H9 (cell line): Measurements from ENCODE around the gene EBP. TPM values are rescaled to one million over a fixed set of nuclear protein-coding genes. Genes with fewer than 3 reads are reported as not detected.

Experiments
- DNase-seq: peaks from one replicate; pipeline ENCODE4 v3.0.0-alpha.2; 2017
- H2AFZ ChIP-seq: one replicate; pipeline ENCODE4 v1.6.1; 2013; ENCODE audit warnings: mild to moderate bottlenecking, low read length, control low read depth, moderate library complexity
- H2AK5ac ChIP-seq: 2 replicates; pipeline ENCODE4 v1.6.1; 2013; ENCODE audit warnings: low read length, control low read depth, mixed read lengths; ENCODE audit not compliant: insufficient read length
- H2BK120ac ChIP-seq: one replicate; pipeline ENCODE4 v1.6.1; 2013; ENCODE audit warnings: low read depth, mild to moderate bottlenecking, low read length, control low read depth, inconsistent platforms; ENCODE audit not compliant: poor library complexity, severe bottlenecking
- H2BK12ac ChIP-seq: 2 replicates; pipeline ENCODE4 v1.6.1; 2013; ENCODE audit warnings: low read length, control low read depth, mixed read lengths, low read depth; ENCODE audit not compliant: insufficient read length
- H2BK15ac ChIP-seq: 2 replicates; pipeline ENCODE4 v1.6.1; 2013; ENCODE audit warnings: low read depth, low read length, control low read depth
- H2BK20ac ChIP-seq: one replicate; pipeline ENCODE4 v1.6.1; 2013; ENCODE audit warnings: low read depth, mild to moderate bottlenecking, low read length, control low read depth, inconsistent platforms; ENCODE audit not compliant: poor library complexity, severe bottlenecking
- H2BK5ac ChIP-seq: 2 replicates; pipeline ENCODE4 v1.6.1; 2013; ENCODE audit warnings: low read length, control low read depth, mixed read lengths; ENCODE audit not compliant: insufficient read length
- H3K14ac ChIP-seq: 2 replicates; pipeline ENCODE4 v1.6.1; 2013; ENCODE audit warnings: low read length, control low read depth; ENCODE audit not compliant: insufficient read depth
- H3K18ac ChIP-seq: 2 replicates; pipeline ENCODE4 v1.6.1; 2013; ENCODE audit warnings: low read depth, mild to moderate bottlenecking, mixed read lengths, low read length, control low read depth; ENCODE audit not compliant: insufficient read length
- H3K23ac ChIP-seq: 2 replicates; pipeline ENCODE4 v1.6.1; 2013; ENCODE audit warnings: low read length, control low read depth, mixed read lengths, low read depth; ENCODE audit not compliant: insufficient read length
- H3K23me2 ChIP-seq: 2 replicates; pipeline ENCODE4 v1.6.1; 2013; ENCODE audit warnings: low read depth, mild to moderate bottlenecking, mixed read lengths, low read length, control low read depth; ENCODE audit not compliant: insufficient read length, poor library complexity, severe bottlenecking
- H3K27ac ChIP-seq: 2 replicates; pipeline ENCODE4 v1.5.1; 2013; ENCODE audit warnings: low read length, control low read depth, mixed read lengths, low read depth; ENCODE audit not compliant: insufficient read length
- H3K27me3 ChIP-seq: 2 replicates; pipeline ENCODE4 v1.6.1; 2013; ENCODE audit warnings: low read length, control low read depth, inconsistent platforms; ENCODE audit not compliant: insufficient read depth
- H3K4ac ChIP-seq: 2 replicates; pipeline ENCODE4 v1.6.1; 2013; ENCODE audit warnings: low read depth, mild to moderate bottlenecking, control low read depth, inconsistent platforms, low read length, moderate library complexity
- H3K4me1 ChIP-seq: 2 replicates; pipeline ENCODE4 v1.6.1; 2013; ENCODE audit warnings: low read length, control low read depth, inconsistent platforms; ENCODE audit not compliant: insufficient read depth
- H3K4me2 ChIP-seq: 2 replicates; pipeline ENCODE4 v1.6.1; 2013; ENCODE audit warnings: low read length, control low read depth, mixed read lengths; ENCODE audit not compliant: insufficient read length, insufficient read depth
- H3K56ac ChIP-seq: 2 replicates; pipeline ENCODE4 v1.6.1; 2013; ENCODE audit warnings: low read depth, mild to moderate bottlenecking, mixed read lengths, low read length, control low read depth; ENCODE audit not compliant: insufficient read length
- H3K79me1 ChIP-seq: 2 replicates; pipeline ENCODE4 v1.6.1; 2013; ENCODE audit warnings: low read depth, mild to moderate bottlenecking, moderate library complexity, low read length, control low read depth, inconsistent platforms; ENCODE audit not compliant: insufficient read depth, poor library complexity, severe bottlenecking
- H3K79me2 ChIP-seq: 2 replicates; pipeline ENCODE4 v1.6.1; 2013; ENCODE audit warnings: low read length, control low read depth, inconsistent platforms; ENCODE audit not compliant: insufficient read depth
- H3K9ac ChIP-seq: 2 replicates; pipeline ENCODE4 v1.6.1; 2013; ENCODE audit warnings: low read length, control low read depth, mixed read lengths; ENCODE audit not compliant: insufficient read length; ENCODE audit errors: extremely low read depth
- H3K9me3 ChIP-seq: one replicate; pipeline ENCODE4 v1.6.1; 2013; ENCODE audit warnings: low read depth, low read length, inconsistent platforms; ENCODE audit not compliant: control insufficient read depth
- H3T11ph ChIP-seq: one replicate; pipeline ENCODE4 v1.6.1; 2013; ENCODE audit warnings: mild to moderate bottlenecking, low read length, control low read depth, inconsistent platforms
- H4K20me1 ChIP-seq: one replicate; pipeline ENCODE4 v1.6.1; 2013; ENCODE audit not compliant: control insufficient read depth, insufficient read length, insufficient read depth
- H4K5ac ChIP-seq: 2 replicates; pipeline ENCODE4 v1.6.1; 2013; ENCODE audit warnings: low read depth, mild to moderate bottlenecking, mixed read lengths, low read length, control low read depth; ENCODE audit not compliant: insufficient read length
- H4K8ac ChIP-seq: replicated peaks from 2 replicates; pipeline ENCODE4 v1.6.1; 2013; ENCODE audit warnings: low read length, control low read depth, mixed read lengths, low read depth; ENCODE audit not compliant: insufficient read length
- H4K91ac ChIP-seq: 2 replicates; pipeline ENCODE4 v1.6.1; 2013; ENCODE audit warnings: low read depth, mild to moderate bottlenecking, moderate library complexity, mixed read lengths, low read length, control low read depth; ENCODE audit not compliant: insufficient read length
- H3K27ac Mint-ChIP-seq, 3 experiments: 2 replicates in 2 of 3; 3 replicates in 1 of 3; pipeline ENCODE4 v1.8.0; 2020 to 2021; ENCODE audit warnings: mixed read lengths in 3 of 3, mild to moderate bottlenecking in 1 of 3, moderate library complexity in 1 of 3
- H3K27me3 Mint-ChIP-seq: 2 replicates; pipeline ENCODE4 v1.8.0; 2021; ENCODE audit warnings: low read depth, mild to moderate bottlenecking, moderate library complexity, mixed read lengths
- H3K36me3 Mint-ChIP-seq, 3 experiments: 2 replicates in 2 of 3; 3 replicates in 1 of 3; pipeline ENCODE4 v1.8.0; 2020 to 2021; ENCODE audit warnings: low read depth in 3 of 3, mixed read lengths in 3 of 3; ENCODE audit not compliant: insufficient read depth in 1 of 3
- H3K4me1 Mint-ChIP-seq, 2 experiments: 2 replicates each; pipeline ENCODE4 v1.8.0; 2020; ENCODE audit warnings: mixed read lengths in 2 of 2
- H3K4me3 Mint-ChIP-seq, 2 experiments: 2 replicates in 1 of 2; 3 replicates in 1 of 2; pipeline ENCODE4 v1.8.0; 2020 to 2021; ENCODE audit warnings: mild to moderate bottlenecking in 2 of 2, mixed read lengths in 2 of 2, moderate library complexity in 1 of 2
- H3K9me3 Mint-ChIP-seq, 2 experiments: 2 replicates in 1 of 2; 3 replicates in 1 of 2; pipeline ENCODE4 v1.8.0; 2020; ENCODE audit warnings: mild to moderate bottlenecking in 2 of 2, mixed read lengths in 2 of 2, moderate library complexity in 1 of 2
- CTCF ChIP-seq: fragments of 200-600 bp; sonication (generic); conservative IDR thresholded peaks from 3 replicates; pipeline ENCODE4 v1.8.0; 2021; ENCODE audit warnings: antibody characterized with exemption, mild to moderate bottlenecking
- WGBS: extraction: QIAGEN DNeasy Blood & Tissue Kit; methylation state at CpG from one replicate; pipeline ENCODE4 v1.1.7; 2013; ENCODE audit warnings: missing lambda C conversion rate, low lambda C conversion rate, mixed read lengths; ENCODE audit not compliant: insufficient read length; ENCODE audit errors: extremely low coverage; 5-methylcytosine and 5-hydroxymethylcytosine counted together
- total RNA-seq: library from RNA; stranded (reverse); gene quantifications from 2 replicates; pipeline ENCODE4 v1.2.1, GENCODE V29; 2021

The EBP gene
- total RNA-seq, 1 experiment from 2014 or later = 117 TPM

GRCh38 chrX:48472851-48473703 lies 48.5 kb upstream of the EBP start:
- Histone ChIP-seq H4K20me1 (no peaks in the 10 kb centered on the region), H3K4me1 (peaks cover 2% of the 10 kb centered on the region; the same call in 1 of the 2 replicates), H3K79me2 (peaks cover 2% of the 10 kb centered on the region; the same call in 1 of the 2 replicates), H3K27ac (no peak overlapping the region), H2AFZ (no peak overlapping the region), H3K56ac (no peak overlapping the region), H3K14ac (no peak overlapping the region), H2BK5ac (no peak overlapping the region), H2BK15ac (no peak overlapping the region), H3K23me2 (peaks cover 8% of the 10 kb centered on the region), H3K27me3 (no peaks in the 10 kb centered on the region), H4K8ac (no peak overlapping the region), H2AK5ac (no peak overlapping the region), H2BK120ac (no peak overlapping the region), H4K91ac (no peak overlapping the region), H3K9ac (no peak overlapping the region), H3T11ph (no peak overlapping the region), H2BK12ac (no peak overlapping the region), H3K79me1 (no peaks in the 10 kb centered on the region), H3K18ac (no peak overlapping the region), H2BK20ac (no peak overlapping the region), H4K5ac (no peak overlapping the region), H3K23ac (no peak overlapping the region), H3K4me2 (peak overlapping the region; percentile 13), H3K9me3 (peaks cover 38% of the 10 kb centered on the region), H3K4ac (no peak overlapping the region)
- no peak for DNase-seq
- H3K9me3 Mint-ChIP-seq = peaks cover 77 to 84% of the 10 kb centered on the region in 2 experiments
- no CpG with 5 or more reads among the region's 12 CpGs for WGBS
- H3K27ac Mint-ChIP-seq = peak overlapping the region in 2 of 3 experiments; percentile 79 to 85; a peak in 5 of 7 replicates
- H3K36me3 Mint-ChIP-seq = peaks cover 5 to 17% (median 10%) of the 10 kb centered on the region in 3 experiments; a peak in 6 of 7 replicates
- no peak for TF ChIP-seq CTCF
- H3K27me3 Mint-ChIP-seq = peaks cover 3% of the 10 kb centered on the region
- peaks cover 31 to 40% of the 10 kb centered on the region in 2 experiments for H3K4me1 Mint-ChIP-seq
- H3K4me3 Mint-ChIP-seq = peak overlapping the region in 1 of 2 experiments; percentile 65; a peak in 3 of 5 replicates
